DND-41 (cell line): Measurements from ENCODE around the gene USF3.

Experiments used
- ATAC-seq: fragments of 200-7000 bp; cut with Tn5 transposase; 3 replicates; pipeline ENCODE4 v1.9.1; 2021; ENCODE audit warnings: low read depth; ENCODE audit not compliant: insufficient read depth
- DNase-seq: peaks from one replicate; pipeline ENCODE4 v3.0.0-alpha.2; 2020
- H2AFZ ChIP-seq: 2 replicates; pipeline ENCODE4 v1.6.0; 2012; ENCODE audit warnings: low read depth, low read length
- H3K27ac ChIP-seq: 2 replicates; pipeline ENCODE4 v1.5.1; 2012; ENCODE audit warnings: low read length, inconsistent platforms
- H3K27me3 ChIP-seq: fragments of 200-600 bp; sonication (generic); 2 replicates; pipeline ENCODE4 v1.6.0; 2012; ENCODE audit warnings: low read length, mild to moderate bottlenecking, inconsistent platforms; ENCODE audit not compliant: insufficient read depth, poor library complexity
- H3K36me3 ChIP-seq: 2 replicates; pipeline ENCODE4 v1.5.1; 2012; ENCODE audit warnings: low read length, inconsistent platforms; ENCODE audit not compliant: insufficient read depth
- H3K4me1 ChIP-seq: 2 replicates; pipeline ENCODE4 v1.5.1; 2012; ENCODE audit warnings: mild to moderate bottlenecking, low read length; ENCODE audit not compliant: insufficient read depth
- H3K4me2 ChIP-seq: 2 replicates; pipeline ENCODE4 v1.6.0; 2012; ENCODE audit warnings: mild to moderate bottlenecking, moderate library complexity, low read length, inconsistent platforms; ENCODE audit not compliant: insufficient read depth
- H3K4me3 ChIP-seq, 2 experiments: fragments of 200-600 bp in 1 of 2; shearing (Covaris generic) in 1 of 2; 2 replicates each; pipeline ENCODE4 v1.5.1; 2012 to 2016; ENCODE audit warnings: inconsistent platforms in 2 of 2, low read length in 2 of 2, mild to moderate bottlenecking in 2 of 2, low read depth in 1 of 2, moderate library complexity in 1 of 2
- H3K79me2 ChIP-seq: 2 replicates; pipeline ENCODE4 v1.6.0; 2012; ENCODE audit warnings: low read length, inconsistent platforms; ENCODE audit not compliant: insufficient read depth
- H3K9ac ChIP-seq: 2 replicates; pipeline ENCODE4 v1.6.0; 2012; ENCODE audit warnings: low read depth, mild to moderate bottlenecking, inconsistent platforms, low read length, moderate library complexity
- H3K9me3 ChIP-seq: 2 replicates; pipeline ENCODE4 v1.5.1; 2012; ENCODE audit warnings: low read length, moderate library complexity, mild to moderate bottlenecking, inconsistent platforms; ENCODE audit not compliant: insufficient read depth, severe bottlenecking
- H4K20me1 ChIP-seq: 2 replicates; pipeline ENCODE4 v1.6.0; 2012; ENCODE audit warnings: low read length; ENCODE audit not compliant: insufficient read depth
- CTCF ChIP-seq: IDR thresholded peaks from 2 replicates; pipeline ENCODE4 v1.5.1; 2012; ENCODE audit warnings: borderline replicate concordance, low read length, moderate library complexity, mild to moderate bottlenecking; ENCODE audit not compliant: poor library complexity, severe bottlenecking; ENCODE audit errors: extremely low read depth
- EZH2 ChIP-seq: IDR thresholded peaks from 3 replicates; pipeline ENCODE4 v1.6.1; 2012; ENCODE audit warnings: borderline replicate concordance, low read depth, mild to moderate bottlenecking, moderate library complexity, low read length, inconsistent platforms; ENCODE audit not compliant: severe bottlenecking

Gene USF3

GRCh38 chr3:113634782-113635474, 61.5 kb downstream of the USF3 start:
- no peak overlapping the region for H3K27ac ChIP-seq
- DNase-seq, result no peak
- H3K4me2 ChIP-seq, result no peak overlapping the region
- no peaks in the 10 kb centered on the region for H3K27me3 ChIP-seq
- H3K79me2 ChIP-seq, result no peaks in the 10 kb centered on the region
- no peaks in the 10 kb centered on the region for H4K20me1 ChIP-seq
- no peak for ATAC-seq
- H3K9ac ChIP-seq, result no peak overlapping the region
- no peak overlapping the region for H2AFZ ChIP-seq
- H3K4me1 ChIP-seq, result no peaks in the 10 kb centered on the region
- TF ChIP-seq CTCF (no peak), EZH2 (no peak)
- no peak overlapping the region for H3K4me3 ChIP-seq
- no peaks in the 10 kb centered on the region for H3K9me3 ChIP-seq
- no peaks in the 10 kb centered on the region for H3K36me3 ChIP-seq

GRCh38 chr3:113631573-113631972, 64.9 kb downstream of the USF3 start:
- Histone ChIP-seq H2AFZ (no peak overlapping the region), H3K36me3 (no peaks in the 10 kb centered on the region), H3K4me1 (no peaks in the 10 kb centered on the region), H4K20me1 (no peaks in the 10 kb centered on the region), H3K79me2 (no peaks in the 10 kb centered on the region), H3K9me3 (no peaks in the 10 kb centered on the region), H3K27me3 (no peaks in the 10 kb centered on the region), H3K27ac (no peak overlapping the region), H3K4me2 (no peak overlapping the region), H3K9ac (no peak overlapping the region), H3K4me3 (no peak overlapping the region)
- DNase-seq (no peak), ATAC-seq (no peak)
- TF ChIP-seq EZH2 (no peak), CTCF (no peak)

- Histone ChIP-seq H3K4me1 (no peaks in the 10 kb centered on the region), H3K79me2 (no peaks in the 10 kb centered on the region), H2AFZ (no peak overlapping the region), H3K9ac (no peak overlapping the region), H3K4me2 (no peak overlapping the region), H3K27me3 (no peaks in the 10 kb centered on the region), H4K20me1 (no peaks in the 10 kb centered on the region), H3K27ac (no peak overlapping the region), H3K36me3 (no peaks in the 10 kb centered on the region), H3K4me3 (no peak overlapping the region), H3K9me3 (no peaks in the 10 kb centered on the region)
- TF ChIP-seq CTCF, result no peak
- TF ChIP-seq EZH2, result no peak
- DNase-seq (no peak), ATAC-seq (no peak)
Measured at GRCh38 chr3:113630956-113631542, 65.4 kb downstream of the USF3 start.
